OCI-M2 (cell line): ENCODE measurements around the gene KDM4B.

ENCODE experiments used
- DNase-seq: peaks from one replicate; lab custom pipeline; 2025; ENCODE audit not compliant: unreplicated experiment; lab: John Stamatoyannopoulos, UW

The KDM4B gene

GRCh38 chr19:5132698-5133651 lies 164.1 kb downstream of the KDM4B start:
- DNase-seq = no peak

GRCh38 chr19:5133986-5134595 lies 165.2 kb downstream of the KDM4B start:
- DNase-seq = no peak

GRCh38 chr19:5134691-5135090 lies 165.8 kb downstream of the KDM4B start:
- DNase-seq = no peak

- DNase-seq = no peak
These were observed 167.4 kb downstream of the KDM4B start for GRCh38 chr19:5136073-5136855.

- DNase-seq = no peak
These were observed 168.2 kb downstream of the KDM4B start for GRCh38 chr19:5137114-5137513.

GRCh38 chr19:5137571-5138124 lies 168.7 kb downstream of the KDM4B start:
- DNase-seq = no peak

- no peak for DNase-seq
These were observed 170.0 kb downstream of the KDM4B start for GRCh38 chr19:5138606-5139582.

- DNase-seq = no peak
These were observed 170.8 kb downstream of the KDM4B start for GRCh38 chr19:5139583-5140325.

- no peak for DNase-seq
These were observed 172.4 kb downstream of the KDM4B start for GRCh38 chr19:5141129-5141849.

- DNase-seq = no peak
These were observed 173.2 kb downstream of the KDM4B start for GRCh38 chr19:5141850-5142724.

GRCh38 chr19:5142725-5143097 lies 173.8 kb downstream of the KDM4B start:
- DNase-seq = no peak

GRCh38 chr19:5143471-5144411 lies 174.8 kb downstream of the KDM4B start:
- no peak for DNase-seq

GRCh38 chr19:5144545-5145179 lies 175.7 kb downstream of the KDM4B start:
- DNase-seq = no peak

GRCh38 chr19:5145521-5146511 lies 176.9 kb downstream of the KDM4B start:
- DNase-seq = no peak
